Activated T-helper 2 cell treated with anti-CD3 and anti-CD28 coated beads, Interferon-gamma antibody, Interleukin-2, Interleukin-4, amounts not matched to agents 10 μg/mL and 5 μg/mL and 100 μg/mL, durations not matched to agents 14 hours and 24 hours and 36 hours (primary cell): Measurements from ENCODE around the gene WWC1. TPM values are rescaled to one million over a fixed set of nuclear protein-coding genes. Genes with fewer than 3 reads are reported as not detected.

Source experiments
- DNase-seq: peaks from one replicate; pipeline ENCODE4 v3.0.0; 2021; ENCODE audit warnings: low spot score
- H3K27ac Mint-ChIP-seq: one replicate; pipeline ENCODE4 v1.8.0; 2021; ENCODE audit warnings: mixed read lengths
- H3K27me3 Mint-ChIP-seq: one replicate; pipeline ENCODE4 v1.8.0; 2021; ENCODE audit warnings: low read depth, mixed read lengths
- H3K36me3 Mint-ChIP-seq: one replicate; pipeline ENCODE4 v1.8.0; 2021; ENCODE audit warnings: low read depth, mixed read lengths
- H3K4me1 Mint-ChIP-seq: one replicate; pipeline ENCODE4 v1.8.0; 2021; ENCODE audit warnings: low read depth, mixed read lengths
- H3K4me3 Mint-ChIP-seq: one replicate; pipeline ENCODE4 v1.8.0; 2021; ENCODE audit warnings: low read depth, mild to moderate bottlenecking, moderate library complexity, mixed read lengths
- H3K9me3 Mint-ChIP-seq: one replicate; pipeline ENCODE4 v1.8.0; 2021; ENCODE audit warnings: mixed read lengths
- intact Hi-C: fragments of 100-400 bp; cut with micrococcal nuclease; formaldehyde crosslinking; loops from one replicate; pipeline ENCODE4 v1.15.1; 2023
- total RNA-seq: library from RNA; stranded (reverse); gene quantifications from 2 replicates; pipeline ENCODE4 v1.2.3, GENCODE V29; 2022

Gene WWC1
- total RNA-seq, 1 donor from 2014 or later, result 0.59 TPM

- Mint-ChIP-seq H3K27ac (no peak overlapping the region), H3K27me3 (peaks cover 50% of the 10 kb centered on the region), H3K36me3 (no peaks in the 10 kb centered on the region), H3K4me1 (peaks cover 12% of the 10 kb centered on the region), H3K4me3 (peak overlapping the region; percentile 4), H3K9me3 (no peaks in the 10 kb centered on the region)
- intact Hi-C loops, result no loop called here
- DNase-seq, result no peak
Observed at GRCh38 chr5:168290902-168291341, 523 bp upstream of the WWC1 start.

DNA sequence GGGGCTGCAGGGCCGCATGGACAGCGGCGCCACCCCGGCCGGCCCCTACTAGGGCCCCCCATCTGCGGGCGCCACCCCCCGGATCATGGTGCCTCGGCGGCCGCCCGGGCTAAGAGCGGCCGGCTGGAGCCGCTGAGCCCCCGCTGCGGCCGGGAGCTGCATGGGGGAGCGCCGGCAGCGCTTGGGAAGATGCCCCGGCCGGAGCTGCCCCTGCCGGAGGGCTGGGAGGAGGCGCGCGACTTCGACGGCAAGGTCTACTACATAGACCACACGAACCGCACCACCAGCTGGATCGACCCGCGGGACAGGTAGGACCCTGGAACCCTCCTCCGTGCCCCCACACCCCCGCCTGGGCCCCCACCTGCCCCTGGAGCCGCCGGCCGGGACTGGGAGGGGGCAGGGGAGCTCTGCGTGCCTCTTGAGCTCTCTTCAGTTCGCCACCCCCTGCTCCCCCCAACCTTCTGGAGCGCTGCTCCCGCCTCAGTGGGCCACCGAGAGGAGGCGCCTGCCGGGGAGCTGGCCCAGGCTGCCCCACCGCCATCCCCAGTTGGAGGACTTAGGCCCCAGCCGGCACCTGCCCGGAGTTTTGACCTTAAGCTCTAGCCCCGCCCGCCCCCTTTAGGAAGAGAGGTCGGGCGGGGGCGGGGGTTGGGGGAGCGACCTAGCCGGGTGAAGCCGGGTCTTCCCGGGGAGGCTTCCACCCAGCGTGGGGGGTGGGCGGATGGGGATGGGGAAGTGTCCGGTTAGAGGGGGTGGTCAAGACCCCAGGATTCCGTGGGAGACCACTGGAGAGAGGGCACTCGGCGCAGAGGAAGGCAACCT, 730 bp downstream of the WWC1 start:
- Mint-ChIP-seq H3K9me3 (no peaks in the 10 kb centered on the region), H3K27me3 (peaks cover 49% of the 10 kb centered on the region), H3K4me3 (no peak overlapping the region), H3K36me3 (no peaks in the 10 kb centered on the region), H3K27ac (no peak overlapping the region), H3K4me1 (peaks cover 8% of the 10 kb centered on the region)
- intact Hi-C loops, result no loop called here
- DNase-seq, result no peak

GRCh38 chr5:168292786-168293696, 1.6 kb downstream of the WWC1 start:
- H3K9me3 Mint-ChIP-seq, result no peaks in the 10 kb centered on the region
- H3K4me1 Mint-ChIP-seq, result peaks cover 6% of the 10 kb centered on the region
- intact Hi-C loops, result no loop called here
- H3K4me3 Mint-ChIP-seq, result no peak overlapping the region
- no peaks in the 10 kb centered on the region for H3K36me3 Mint-ChIP-seq
- DNase-seq, result no peak
- H3K27ac Mint-ChIP-seq, result no peak overlapping the region
- peaks cover 44% of the 10 kb centered on the region for H3K27me3 Mint-ChIP-seq

GRCh38 chr5:168295574-168296201, 4.2 kb downstream of the WWC1 start:
- no peaks in the 10 kb centered on the region for H3K9me3 Mint-ChIP-seq
- intact Hi-C loops, result no loop called here

DNA sequence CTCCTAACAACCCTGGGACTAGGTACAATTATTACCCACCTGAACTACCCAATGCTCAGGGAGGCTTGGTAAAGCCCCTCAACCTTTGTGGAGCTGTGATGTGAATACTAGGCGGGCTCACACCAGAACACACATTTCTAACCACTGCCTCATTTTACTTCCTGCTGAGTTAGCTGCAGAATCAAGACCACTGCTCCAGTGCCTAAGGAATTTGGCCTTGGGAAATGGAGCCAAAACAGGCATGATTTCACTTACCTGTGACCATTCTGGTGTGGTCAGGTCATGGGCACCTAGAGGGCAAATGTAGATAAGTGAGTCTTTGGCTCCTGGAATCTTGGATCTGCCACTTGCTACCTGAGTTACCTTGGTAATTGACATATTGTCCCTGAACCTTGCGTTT, 5.2 kb downstream of the WWC1 start:
- Mint-ChIP-seq H3K4me3 (no peak overlapping the region), H3K27me3 (peaks cover 23% of the 10 kb centered on the region), H3K4me1 (no peaks in the 10 kb centered on the region), H3K9me3 (no peaks in the 10 kb centered on the region), H3K27ac (no peak overlapping the region), H3K36me3 (no peaks in the 10 kb centered on the region)
- no peak for DNase-seq
- intact Hi-C loops, result no loop called here

More at GRCh38 chr5:168295574-168296201, 4.2 kb downstream of the WWC1 start:
- peaks cover 28% of the 10 kb centered on the region for H3K27me3 Mint-ChIP-seq
- H3K4me1 Mint-ChIP-seq, result peaks cover 1% of the 10 kb centered on the region
- H3K4me3 Mint-ChIP-seq, result no peak overlapping the region
- no peaks in the 10 kb centered on the region for H3K36me3 Mint-ChIP-seq
- DNase-seq, result no peak
- H3K27ac Mint-ChIP-seq, result no peak overlapping the region

DNA sequence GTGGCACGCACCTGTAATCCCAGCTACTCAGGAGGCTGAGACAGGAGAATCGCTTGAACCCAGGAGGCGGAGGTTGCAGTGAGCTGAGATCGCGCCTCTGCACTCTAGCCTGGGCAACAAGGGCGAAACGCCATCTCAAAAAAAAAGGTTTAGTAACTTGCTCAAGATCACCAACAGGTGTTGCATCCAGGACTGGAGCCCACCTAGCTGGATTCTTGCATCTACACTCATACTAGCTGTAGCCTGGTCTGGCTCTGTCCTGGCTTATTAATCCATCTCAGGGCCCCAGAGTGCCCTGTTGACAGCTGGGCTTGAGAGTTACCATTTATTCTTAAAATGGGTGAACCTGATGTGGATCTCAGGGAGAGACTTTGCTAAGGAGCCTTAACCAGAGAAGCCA, 7.5 kb downstream of the WWC1 start:
- Mint-ChIP-seq H3K4me3 (no peak overlapping the region), H3K36me3 (no peaks in the 10 kb centered on the region), H3K9me3 (no peaks in the 10 kb centered on the region), H3K4me1 (no peaks in the 10 kb centered on the region), H3K27me3 (peaks cover 8% of the 10 kb centered on the region), H3K27ac (no peak overlapping the region)
- intact Hi-C loops, result no loop called here
- no peak for DNase-seq

DNA sequence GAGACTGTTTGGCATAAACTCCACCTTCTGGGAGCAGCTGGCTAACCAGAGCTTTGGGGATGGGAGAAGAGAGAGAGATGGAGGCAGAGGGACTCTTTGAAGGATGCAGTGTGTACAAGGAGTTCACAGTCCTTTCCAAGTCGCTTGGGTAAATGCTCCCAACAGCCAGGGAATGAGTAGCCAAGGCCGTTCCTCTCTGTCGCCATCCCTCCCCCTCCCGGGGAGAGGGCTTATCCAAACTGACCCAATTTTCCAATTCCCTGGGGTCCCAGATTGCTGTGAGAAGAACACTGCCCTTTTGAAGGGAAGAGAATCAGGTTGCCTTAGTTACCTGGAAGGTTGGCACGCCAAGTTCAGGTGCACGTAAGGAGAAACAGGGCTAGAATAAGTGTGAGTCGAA, 7.9 kb downstream of the WWC1 start:
- Mint-ChIP-seq H3K4me1 (no peaks in the 10 kb centered on the region), H3K36me3 (no peaks in the 10 kb centered on the region), H3K27ac (no peak overlapping the region), H3K4me3 (no peak overlapping the region), H3K27me3 (peaks cover 4% of the 10 kb centered on the region), H3K9me3 (no peaks in the 10 kb centered on the region)
- intact Hi-C loops, result no loop called here
- no peak for DNase-seq

DNA sequence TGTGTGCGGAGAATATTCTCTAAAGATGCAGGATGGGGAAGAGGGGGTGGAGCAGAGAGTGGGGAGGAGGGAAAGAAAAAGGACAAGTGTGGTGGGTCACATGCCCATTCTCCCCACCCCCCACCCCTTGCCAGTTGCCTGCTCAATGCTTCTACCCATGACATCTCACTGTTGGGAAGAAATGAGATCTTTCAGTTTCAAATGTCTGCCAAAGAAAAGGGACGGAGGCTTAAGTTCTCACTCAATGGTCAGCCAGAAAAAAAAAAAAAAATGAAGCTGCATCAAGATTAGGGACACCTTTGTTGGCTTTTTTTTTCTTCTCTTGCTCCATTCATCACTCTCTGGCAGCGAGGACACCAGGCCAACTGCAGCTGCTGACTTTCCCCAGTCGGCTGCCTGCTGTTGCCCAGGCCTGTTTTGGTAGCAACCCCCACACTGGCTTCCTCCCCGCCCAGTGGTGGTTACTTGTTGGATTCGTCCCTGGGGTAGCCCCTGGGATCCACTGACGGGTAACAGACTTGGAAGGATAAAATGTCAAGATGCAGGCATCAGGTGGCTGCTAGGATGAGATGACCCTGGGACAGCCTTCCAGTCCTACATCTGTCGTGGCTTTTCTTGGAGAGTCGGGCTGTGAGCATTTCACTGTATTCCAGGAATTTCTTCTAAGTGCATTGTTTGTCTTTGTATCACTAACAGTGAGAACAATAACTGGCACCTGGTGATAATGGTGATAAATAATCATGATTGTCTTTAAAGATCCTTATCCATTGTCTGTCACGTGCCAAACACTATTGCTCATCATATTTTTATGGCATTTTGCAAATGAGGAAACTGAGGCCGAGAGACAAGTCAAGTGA, 9.1 kb downstream of the WWC1 start:
- DNase-seq, result no peak
- Mint-ChIP-seq H3K36me3 (no peaks in the 10 kb centered on the region), H3K9me3 (no peaks in the 10 kb centered on the region), H3K27me3 (no peaks in the 10 kb centered on the region), H3K4me1 (no peaks in the 10 kb centered on the region), H3K4me3 (no peak overlapping the region), H3K27ac (no peak overlapping the region)
- intact Hi-C loops, result no loop called here

- H3K36me3 Mint-ChIP-seq, result no peaks in the 10 kb centered on the region
- no peak overlapping the region for H3K27ac Mint-ChIP-seq
- no peak for DNase-seq
- no peaks in the 10 kb centered on the region for H3K4me1 Mint-ChIP-seq
- H3K27me3 Mint-ChIP-seq, result no peaks in the 10 kb centered on the region
- no peaks in the 10 kb centered on the region for H3K9me3 Mint-ChIP-seq
- intact Hi-C loops, result no loop called here
- no peak overlapping the region for H3K4me3 Mint-ChIP-seq
Observed at GRCh38 chr5:168301593-168302390, 10.3 kb downstream of the WWC1 start.

- Mint-ChIP-seq H3K9me3 (no peaks in the 10 kb centered on the region), H3K4me1 (no peaks in the 10 kb centered on the region), H3K4me3 (no peak overlapping the region), H3K27ac (no peak overlapping the region), H3K36me3 (no peaks in the 10 kb centered on the region), H3K27me3 (no peaks in the 10 kb centered on the region)
- intact Hi-C loops, result no loop called here
- no peak for DNase-seq
Observed at GRCh38 chr5:168302785-168303184, 11.3 kb downstream of the WWC1 start.

GRCh38 chr5:168303393-168304025, 12.1 kb downstream of the WWC1 start:
- no peak overlapping the region for H3K27ac Mint-ChIP-seq
- no peak for DNase-seq
- H3K27me3 Mint-ChIP-seq, result no peaks in the 10 kb centered on the region
- intact Hi-C loops, result no loop called here
- no peaks in the 10 kb centered on the region for H3K36me3 Mint-ChIP-seq
- no peaks in the 10 kb centered on the region for H3K9me3 Mint-ChIP-seq
- no peaks in the 10 kb centered on the region for H3K4me1 Mint-ChIP-seq
- no peak overlapping the region for H3K4me3 Mint-ChIP-seq
